Uterus (tissue), 4 donors: Measurements from ENCODE around the gene ACTR5. TPM values are rescaled to one million over a fixed set of nuclear protein-coding genes. Genes with fewer than 3 reads are reported as not detected.

ENCODE experiments used
- DNase-seq, 2 donors: peaks; one replicate each; pipeline ENCODE4 v3.0.0-alpha.2; 2019 to 2020
- H3K27ac ChIP-seq, 2 donors: fragments of 200-600 bp; sonication (generic); 1 replicate in 1 of 2; 2 replicates in 1 of 2; pipeline ENCODE4 v1.5.1; 2016 to 2018
- H3K27me3 ChIP-seq, 2 donors: fragments of 200-600 bp; sonication (generic); one replicate each; pipeline ENCODE4 v1.5.1; 2018 to 2019; ENCODE audit warnings: control low read depth in 1 of 2
- H3K36me3 ChIP-seq, 2 donors: fragments of 200-600 bp; sonication (generic); one replicate each; pipeline ENCODE4 v1.5.1; 2019; ENCODE audit warnings: control low read depth in 1 of 2
- H3K4me1 ChIP-seq, 2 donors: fragments of 200-600 bp; sonication (generic); one replicate each; pipeline ENCODE4 v1.5.1; 2018 to 2019; ENCODE audit warnings: control low read depth in 1 of 2
- H3K4me3 ChIP-seq, 2 donors: fragments of 200-600 bp; sonication (generic); 1 replicate in 1 of 2; 2 replicates in 1 of 2; pipeline ENCODE4 v1.5.1; 2018 to 2019; ENCODE audit warnings: mild to moderate bottlenecking in 1 of 2
- H3K9me3 ChIP-seq, 2 donors: fragments of 200-600 bp; sonication (generic); one replicate each; pipeline ENCODE4 v1.5.1; 2019; ENCODE audit warnings: control low read depth in 1 of 2
- CTCF ChIP-seq, 4 experiments: fragments of 200-600 bp in 2 of 4; fragments of 450-650 bp in 2 of 4; sonication (generic) in 2 of 4; IDR thresholded peaks; one replicate each; pipeline ENCODE4 v1.5.1; 2016 to 2019; ENCODE audit warnings: antibody characterized with exemption in 4 of 4, mild to moderate bottlenecking in 2 of 4, moderate library complexity in 1 of 4
- POLR2A ChIP-seq, 2 donors: fragments of 450-650 bp; IDR thresholded peaks; one replicate each; pipeline ENCODE4 v1.6.1; 2016; ENCODE audit warnings: antibody characterized with exemption in 2 of 2, mild to moderate bottlenecking in 1 of 2, moderate library complexity in 1 of 2
- intact Hi-C: fragments of 100-400 bp; cut with DNase I; formaldehyde crosslinking; loops from one replicate; pipeline ENCODE4 v1.15.1; 2023; ENCODE audit warnings: low total_unique reads
- total RNA-seq, 4 donors: library from RNA; depleted of rRNA in 3 of 4; stranded (reverse); fragments of >200 nt in 3 of 4; gene quantifications; one replicate each; pipeline versions ENCODE4 v1.1.0 to v1.2.4, GENCODE V29; 2014 to 2023
- donor health status: DM: yes; HTN: yes; CAD: no.

The ACTR5 gene
- total RNA-seq, 4 donors from 2014 or later, result 3.8 to 12.4 (median 11.7) TPM

- Histone ChIP-seq H3K36me3 (no peaks in the 10 kb centered on the region), H3K27me3 (peaks cover 33 to 85% of the 10 kb centered on the region in 2 donors), H3K4me3 (no peak overlapping the region), H3K27ac (no peak overlapping the region), H3K9me3 (no peaks in the 10 kb centered on the region), H3K4me1 (peaks cover 0 to 11% of the 10 kb centered on the region in 2 donors)
- DNase-seq, result no peak
- TF ChIP-seq POLR2A (IDR thresholded peaks at IDR 0.05), result no peak
- TF ChIP-seq CTCF (IDR thresholded peaks at IDR 0.05), result no peak
- intact Hi-C loops, result no loop called here
These were observed 19.2 kb upstream of the ACTR5 start for GRCh38 chr20:38728911-38729642.

- intact Hi-C loops, result loop anchor here (10.0 kb wide), 1 partner anchor 85 kb away; no protein-coding TSS in a partner anchor
- Histone ChIP-seq H3K4me1 (peaks cover 0 to 5% of the 10 kb centered on the region in 2 donors), H3K9me3 (no peaks in the 10 kb centered on the region), H3K27me3 (peaks cover 33 to 83% of the 10 kb centered on the region in 2 donors), H3K36me3 (no peaks in the 10 kb centered on the region), H3K27ac (no peak overlapping the region), H3K4me3 (no peak overlapping the region)
- TF ChIP-seq POLR2A (IDR thresholded peaks at IDR 0.05), result no peak
- TF ChIP-seq CTCF (IDR thresholded peaks at IDR 0.05), result no peak
- no peak for DNase-seq
These were observed 18.5 kb upstream of the ACTR5 start for GRCh38 chr20:38729767-38730166.

- H3K9me3 ChIP-seq, result no peaks in the 10 kb centered on the region
- no peak overlapping the region for H3K4me3 ChIP-seq
- TF ChIP-seq POLR2A (IDR thresholded peaks at IDR 0.05) (no peak), CTCF (IDR thresholded peaks at IDR 0.05) (no peak)
- H3K27me3 ChIP-seq, result peaks cover 33 to 77% of the 10 kb centered on the region in 2 donors
- intact Hi-C loops, result loop anchor here (10.0 kb wide), 1 partner anchor 86 kb away; no protein-coding TSS in a partner anchor
- no peak for DNase-seq
- no peak overlapping the region for H3K27ac ChIP-seq
- H3K4me1 ChIP-seq, result peaks cover 0 to 5% of the 10 kb centered on the region in 2 donors
- H3K36me3 ChIP-seq, result no peaks in the 10 kb centered on the region
These were observed 17.9 kb upstream of the ACTR5 start for GRCh38 chr20:38730167-38730988.

DNA sequence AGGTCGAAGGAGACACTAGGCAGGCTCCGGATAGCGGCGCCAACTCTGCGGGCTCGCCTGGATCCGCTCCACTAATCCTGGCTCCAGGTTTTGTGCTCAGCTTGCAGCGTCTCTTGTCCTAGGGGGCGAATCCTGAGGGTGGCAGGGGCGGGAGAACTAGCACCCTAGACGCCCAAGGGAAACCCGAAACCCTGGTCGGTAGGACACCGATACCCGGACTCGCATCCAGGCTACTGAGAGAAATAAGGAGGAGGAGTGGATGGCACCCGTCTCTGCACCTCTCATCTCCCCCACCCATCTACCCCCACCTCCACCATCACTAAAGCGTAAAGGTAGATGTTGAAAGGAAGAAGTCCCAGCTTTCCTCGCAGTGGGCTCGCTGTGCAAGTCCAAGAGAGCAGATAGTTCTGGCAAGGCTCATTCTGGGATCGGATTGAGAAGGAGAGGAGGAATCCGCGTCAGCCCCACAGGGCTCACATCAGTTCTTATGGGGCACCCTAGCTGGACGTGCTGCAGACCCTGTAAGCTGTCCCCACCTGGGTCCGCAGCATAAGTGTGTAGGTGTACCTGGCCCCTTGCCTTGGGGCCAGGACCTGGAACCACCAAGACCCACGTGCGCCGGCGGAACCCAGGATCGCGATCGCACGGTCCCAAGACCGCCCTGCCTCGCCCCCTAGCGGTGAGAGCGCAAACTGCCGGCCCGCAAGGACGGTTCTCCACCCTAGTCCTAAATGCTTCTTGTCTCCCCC lies 17.1 kb upstream of the ACTR5 start:
- intact Hi-C loops, result loop anchor here (10.0 kb wide), 1 partner anchor 86 kb away; no protein-coding TSS in a partner anchor
- no peak overlapping the region for H3K4me3 ChIP-seq
- DNase-seq, result peak; percentile 39 to 49
- H3K27ac ChIP-seq, result no peak overlapping the region
- TF ChIP-seq CTCF (IDR thresholded peaks at IDR 0.05) (peak; percentile 61 to 84 (median 68)), POLR2A (IDR thresholded peaks at IDR 0.05) (no peak)
- peaks cover 0 to under 1% of the 10 kb centered on the region in 2 donors for H3K4me1 ChIP-seq
- no peaks in the 10 kb centered on the region for H3K36me3 ChIP-seq
- H3K27me3 ChIP-seq, result peaks cover 28 to 69% of the 10 kb centered on the region in 2 donors
- no peaks in the 10 kb centered on the region for H3K9me3 ChIP-seq
